Esophagus (tissue), 2 donors: ENCODE results near the gene COL25A1. TPM values are rescaled to one million over a fixed set of nuclear protein-coding genes. Genes with fewer than 3 reads are reported as not detected.
"Not testable (repeated sequence)": the region's sequence is repeated elsewhere in the genome, so short reads cannot be mapped to it uniquely, and the experiment has no call there.

Experiments
- H3K27ac ChIP-seq, 2 donors: one replicate each; pipeline ENCODE4 v1.5.1; 2013; ENCODE audit warnings: low read depth in 2 of 2, mild to moderate bottlenecking in 2 of 2, inconsistent platforms in 1 of 2, low read length in 1 of 2, moderate library complexity in 1 of 2
- H3K27me3 ChIP-seq, 2 donors: one replicate each; pipeline ENCODE4 v1.6.1; 2013; ENCODE audit warnings: low read length in 2 of 2, control low read depth in 1 of 2, mild to moderate bottlenecking in 1 of 2; ENCODE audit not compliant: insufficient read depth in 2 of 2, control insufficient read depth in 1 of 2
- H3K36me3 ChIP-seq, 2 donors: one replicate each; pipeline ENCODE4 v1.6.1; 2013; ENCODE audit warnings: low read length in 1 of 2; ENCODE audit not compliant: control insufficient read depth in 2 of 2, insufficient read depth in 2 of 2
- H3K4me1 ChIP-seq, 2 donors: one replicate each; pipeline ENCODE4 v1.6.1; 2013; ENCODE audit warnings: low read length in 1 of 2; ENCODE audit not compliant: control insufficient read depth in 2 of 2, insufficient read depth in 2 of 2
- H3K4me3 ChIP-seq, 2 donors: one replicate each; pipeline ENCODE4 v1.5.1; 2013; ENCODE audit warnings: low read length in 2 of 2, mild to moderate bottlenecking in 2 of 2, low read depth in 1 of 2, moderate library complexity in 1 of 2
- H3K9me3 ChIP-seq, 2 donors: one replicate each; pipeline ENCODE4 v1.6.1; 2013; ENCODE audit warnings: mild to moderate bottlenecking in 2 of 2, low read depth in 1 of 2, low read length in 1 of 2, moderate library complexity in 1 of 2; ENCODE audit not compliant: control insufficient read depth in 2 of 2, insufficient read depth in 1 of 2
- WGBS, 2 donors: extraction: QIAGEN DNeasy Blood & Tissue Kit; methylation state at CpG; one replicate each; pipeline ENCODE4 v1.1.7; 2013; 5-methylcytosine and 5-hydroxymethylcytosine counted together
- polyA plus RNA-seq, 2 donors: library from polyadenylated mRNA; stranded (reverse); fragments of 200-250 nt; gene quantifications; one replicate each; pipeline ENCODE4 v1.2.3, GENCODE V29; 2013
- donor health status: healthy with polysubstance abuse.
- donor health status: Bipolar disorder and iron deficiency.

The COL25A1 gene
- polyA plus RNA-seq, 2 donors: 0.02 to 0.06 TPM

DNA sequence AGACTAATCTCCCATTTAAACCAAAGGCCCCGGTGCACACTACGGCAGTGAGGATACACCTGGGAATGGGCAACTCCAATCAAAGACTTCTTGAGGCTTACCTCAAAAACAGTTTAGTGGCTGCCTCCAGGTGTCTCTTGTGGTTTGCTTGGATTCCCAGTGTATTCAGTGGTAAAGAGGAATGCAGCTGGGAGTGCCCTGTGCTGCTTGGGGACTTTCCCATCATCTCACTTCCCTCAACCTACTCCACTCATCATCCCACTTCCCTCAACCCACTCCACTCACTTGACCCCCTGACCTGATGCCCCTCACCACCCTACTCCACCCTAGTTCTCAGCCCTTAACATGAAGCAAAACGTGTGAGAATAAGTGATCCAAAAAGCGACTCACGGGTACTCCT is 362.3 kb downstream of the COL25A1 start:
- no peaks in the 10 kb centered on the region for H3K9me3 ChIP-seq
- H3K4me1 ChIP-seq: no peaks in the 10 kb centered on the region
- no peaks in the 10 kb centered on the region for H3K27me3 ChIP-seq
- no peaks in the 10 kb centered on the region for H3K36me3 ChIP-seq
- H3K4me3 ChIP-seq: no peak overlapping the region
- 71 to 78% methylated on average over 5 of the region's 5 CpGs for WGBS, 2 donors
- no peak overlapping the region for H3K27ac ChIP-seq

DNA sequence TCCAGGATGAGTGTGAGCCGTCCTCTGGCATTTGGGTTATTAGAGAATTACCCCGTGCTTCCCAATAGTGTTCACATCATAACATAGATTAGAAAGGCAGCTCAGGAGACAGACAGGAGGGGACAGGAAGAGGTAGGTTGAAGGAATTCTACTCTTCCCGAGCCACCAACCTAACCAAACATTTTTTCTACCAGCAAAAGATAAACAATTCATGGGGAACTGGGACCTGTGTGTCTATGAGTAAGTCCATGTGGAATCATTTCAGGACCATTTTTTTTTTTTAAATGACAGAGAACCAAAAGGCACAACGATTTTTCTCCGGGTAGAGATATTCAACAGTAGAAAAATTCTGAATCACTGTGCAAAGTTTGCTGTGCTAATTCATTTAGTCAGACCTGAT is 365.4 kb downstream of the COL25A1 start:
- Histone ChIP-seq H3K27me3 (no peaks in the 10 kb centered on the region), H3K9me3 (no peaks in the 10 kb centered on the region), H3K36me3 (no peaks in the 10 kb centered on the region), H3K4me1 (no peaks in the 10 kb centered on the region), H3K27ac (no peak overlapping the region), H3K4me3 (no peak overlapping the region)
- 72 to 74% methylated on average over 5 of the region's 5 CpGs for WGBS, 2 donors

DNA sequence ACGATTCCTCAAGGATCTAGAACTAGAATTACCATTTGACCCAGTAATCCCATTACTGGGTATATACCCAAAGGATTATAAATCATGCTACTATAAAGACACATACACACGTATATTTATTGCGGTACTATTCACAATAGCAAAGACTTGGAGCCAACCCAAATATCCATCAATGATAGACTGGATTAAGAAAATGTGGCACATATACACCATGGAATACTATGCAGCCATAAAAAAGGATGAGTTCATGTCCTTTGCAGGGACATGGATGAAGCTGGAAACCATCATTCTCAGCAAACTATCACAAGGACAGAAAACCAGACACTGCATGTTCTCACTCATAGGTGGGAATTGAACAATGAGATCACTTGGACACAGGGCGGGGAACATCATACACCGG is 368.5 kb downstream of the COL25A1 start:
- H3K27ac ChIP-seq, H3K9me3 ChIP-seq, H3K4me1 ChIP-seq, H3K36me3 ChIP-seq, H3K4me3 ChIP-seq, H3K27me3 ChIP-seq: not testable (repeated sequence)
- WGBS, 2 donors: 93% methylated on average over 5 of the region's 5 CpGs

DNA sequence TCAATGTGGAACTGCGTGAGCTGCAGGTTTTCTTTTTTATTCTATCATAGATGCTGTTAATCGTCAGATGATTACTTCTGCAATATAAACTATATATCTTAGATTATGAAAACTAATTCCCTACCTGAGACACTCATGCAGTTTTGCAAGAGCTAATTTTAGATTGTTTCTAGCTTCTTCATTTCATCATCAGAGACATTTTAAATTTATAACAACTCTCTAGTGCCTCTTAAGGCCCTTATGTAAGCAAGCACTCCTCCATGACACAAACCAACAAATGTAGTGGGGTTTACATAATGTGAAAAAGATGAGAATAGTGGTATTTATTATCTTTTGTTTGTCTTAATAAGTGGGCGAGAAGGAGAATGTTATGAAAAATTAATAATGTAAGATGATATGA is 369.4 kb downstream of the COL25A1 start:
- no peaks in the 10 kb centered on the region for H3K9me3 ChIP-seq
- H3K27ac ChIP-seq: no peak overlapping the region
- no peak overlapping the region for H3K4me3 ChIP-seq
- no peaks in the 10 kb centered on the region for H3K4me1 ChIP-seq
- H3K36me3 ChIP-seq: no peaks in the 10 kb centered on the region
- no peaks in the 10 kb centered on the region for H3K27me3 ChIP-seq
- 78 to 81% methylated on average over 3 of the region's 3 CpGs for WGBS, 2 donors

DNA sequence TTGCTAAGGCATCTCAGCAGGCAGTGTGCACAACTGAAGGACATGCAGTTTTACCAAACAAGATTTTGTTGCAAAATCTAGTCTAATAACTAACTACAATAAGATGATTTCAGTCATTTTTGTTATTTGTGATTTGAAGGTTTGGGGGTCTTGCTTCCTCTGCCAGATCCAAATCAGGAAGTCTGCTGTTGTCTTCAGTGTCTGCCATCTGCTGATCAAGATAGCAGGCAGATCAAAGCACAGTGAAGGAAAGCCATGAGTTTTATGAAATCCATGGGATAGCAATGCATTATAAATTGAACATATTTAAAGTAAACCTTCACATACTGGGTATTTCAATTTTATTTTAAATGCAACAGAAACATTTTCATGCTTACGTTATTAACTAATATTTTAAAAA is 370.5 kb downstream of the COL25A1 start:
- no peaks in the 10 kb centered on the region for H3K27me3 ChIP-seq
- no peaks in the 10 kb centered on the region for H3K36me3 ChIP-seq
- no peaks in the 10 kb centered on the region for H3K9me3 ChIP-seq
- no peak overlapping the region for H3K27ac ChIP-seq
- no peak overlapping the region for H3K4me3 ChIP-seq
- no peaks in the 10 kb centered on the region for H3K4me1 ChIP-seq
- WGBS, 2 donors: 93 to 98% methylated on average over 1 of the region's 1 CpG

DNA sequence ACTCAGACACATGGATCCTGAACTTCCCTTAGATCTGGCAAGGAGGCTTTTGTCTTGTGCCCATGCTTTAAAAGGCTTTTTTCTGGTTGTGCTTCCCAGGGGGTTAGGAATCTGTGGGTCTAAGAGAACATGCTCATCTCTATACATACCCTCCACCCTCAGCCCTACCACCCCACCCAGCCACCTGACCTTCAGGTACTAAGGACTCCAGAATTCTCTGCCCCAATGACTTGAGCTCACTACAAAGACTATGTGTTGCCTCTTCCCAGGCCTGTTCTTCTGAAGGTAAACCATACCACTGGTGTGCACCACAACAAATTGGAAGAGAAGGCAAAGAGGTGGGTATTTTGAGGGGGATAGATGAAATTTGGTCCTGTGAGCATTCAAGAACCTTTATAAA is 372.3 kb downstream of the COL25A1 start:
- Histone ChIP-seq H3K4me1 (no peaks in the 10 kb centered on the region), H3K9me3 (no peaks in the 10 kb centered on the region), H3K36me3 (no peaks in the 10 kb centered on the region), H3K27me3 (no peaks in the 10 kb centered on the region), H3K4me3 (no peak overlapping the region), H3K27ac (no peak overlapping the region)

DNA sequence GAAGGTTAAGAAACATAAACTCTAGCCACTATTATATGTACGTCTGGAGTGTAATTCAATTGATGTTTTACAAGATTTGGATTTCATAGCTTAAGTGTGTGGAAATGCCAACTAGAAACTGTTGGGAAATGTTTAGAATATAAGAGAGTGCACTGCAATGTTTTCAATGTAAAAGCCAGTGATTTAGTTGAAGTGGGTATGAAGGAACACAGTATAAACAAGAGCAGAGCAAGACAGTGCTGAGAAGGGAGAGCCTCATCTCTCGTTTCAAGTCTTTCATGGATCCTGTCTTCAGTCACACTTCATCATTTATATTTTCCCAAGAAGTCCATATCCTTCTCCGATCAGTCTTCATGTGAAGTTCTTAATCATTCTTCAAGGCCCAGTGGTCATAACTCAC is 375.7 kb downstream of the COL25A1 start:
- no peaks in the 10 kb centered on the region for H3K9me3 ChIP-seq
- H3K4me3 ChIP-seq: no peak overlapping the region
- WGBS, 2 donors: 80 to 82% methylated on average over 3 of the region's 3 CpGs
- no peaks in the 10 kb centered on the region for H3K4me1 ChIP-seq
- no peak overlapping the region for H3K27ac ChIP-seq
- no peaks in the 10 kb centered on the region for H3K27me3 ChIP-seq
- H3K36me3 ChIP-seq: no peaks in the 10 kb centered on the region

DNA sequence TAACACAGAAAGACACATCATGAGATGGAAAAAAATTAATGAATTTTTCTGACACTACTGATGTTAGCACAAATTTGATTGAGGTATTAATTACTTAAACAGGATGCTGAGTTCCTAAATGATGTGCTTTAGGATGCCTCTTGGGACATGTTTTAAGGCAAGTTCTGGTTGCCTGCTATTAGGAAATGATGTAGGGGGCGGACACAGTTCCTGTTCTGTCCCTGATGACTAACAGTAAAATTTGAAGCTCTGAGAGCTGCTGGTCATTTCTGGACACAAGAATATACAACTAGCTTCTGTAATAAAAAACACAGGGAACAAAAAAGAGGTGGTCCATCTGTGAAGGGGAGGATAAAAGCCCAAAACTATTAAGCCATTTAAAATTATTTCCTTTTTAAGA is 376.4 kb downstream of the COL25A1 start:
- H3K27me3 ChIP-seq: no peaks in the 10 kb centered on the region
- H3K9me3 ChIP-seq: no peaks in the 10 kb centered on the region
- H3K4me3 ChIP-seq: no peak overlapping the region
- WGBS, 2 donors: 80 to 83% methylated on average over 1 of the region's 1 CpG
- no peaks in the 10 kb centered on the region for H3K4me1 ChIP-seq
- no peaks in the 10 kb centered on the region for H3K36me3 ChIP-seq
- no peak overlapping the region for H3K27ac ChIP-seq

DNA sequence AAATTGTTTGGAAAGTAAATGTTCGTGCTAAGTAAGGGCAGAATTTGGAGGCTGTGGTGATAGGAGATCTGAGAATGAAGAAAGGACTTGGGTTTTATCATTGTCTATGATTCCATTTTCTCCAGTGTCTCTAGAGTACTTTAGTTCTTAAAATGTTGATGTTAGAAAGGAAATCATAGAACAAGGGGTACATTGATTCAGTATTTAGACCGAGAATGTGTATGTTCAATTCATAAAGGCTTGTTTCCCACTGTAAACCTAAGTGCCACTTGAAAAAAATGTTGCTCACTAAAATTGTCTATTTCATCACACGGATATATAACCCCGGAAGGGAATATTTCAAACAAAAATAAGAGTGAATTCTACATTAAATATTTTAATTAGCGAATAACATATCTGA is 380.3 kb downstream of the COL25A1 start:
- 88 to 89% methylated on average over 5 of the region's 5 CpGs for WGBS, 2 donors
- Histone ChIP-seq H3K9me3 (no peaks in the 10 kb centered on the region), H3K4me3 (no peak overlapping the region), H3K27me3 (no peaks in the 10 kb centered on the region), H3K36me3 (no peaks in the 10 kb centered on the region), H3K27ac (no peak overlapping the region), H3K4me1 (no peaks in the 10 kb centered on the region)

DNA sequence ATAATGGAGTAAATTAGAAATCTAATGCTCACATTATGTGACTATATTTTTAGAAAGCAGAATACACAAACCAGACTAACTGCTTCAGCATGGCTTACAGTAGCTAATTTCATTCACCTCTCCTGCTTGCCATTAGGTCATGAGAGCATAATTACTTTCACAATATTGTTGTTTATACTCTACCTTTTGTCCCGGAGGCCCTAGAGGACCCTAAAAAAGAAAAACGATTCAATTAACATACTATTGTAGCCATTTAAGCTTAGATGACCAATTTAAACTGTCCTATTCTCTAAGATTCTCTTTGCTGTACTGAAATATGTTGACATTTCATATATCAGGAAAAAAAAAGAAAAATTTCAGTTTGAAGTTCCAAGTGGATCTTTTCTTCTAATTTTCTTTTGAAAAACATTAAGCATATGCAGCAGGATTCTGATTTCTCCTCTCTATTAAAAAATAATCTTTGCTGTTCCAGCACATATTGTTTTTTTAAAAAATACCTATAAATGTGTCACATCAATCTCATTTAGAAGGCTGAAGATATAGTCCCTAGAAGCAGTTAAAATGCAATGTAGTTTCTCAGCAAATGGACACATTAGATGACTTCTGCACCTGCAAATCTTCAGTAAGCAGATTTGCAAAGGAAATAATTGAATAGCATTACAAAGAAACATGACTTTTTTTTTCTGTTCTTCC is 381.9 kb downstream of the COL25A1 start:
- WGBS, 2 donors: 52 to 64% methylated on average over 2 of the region's 2 CpGs
- H3K27me3 ChIP-seq: no peaks in the 10 kb centered on the region
- H3K36me3 ChIP-seq: no peaks in the 10 kb centered on the region
- H3K27ac ChIP-seq: no peak overlapping the region
- H3K9me3 ChIP-seq: no peaks in the 10 kb centered on the region
- H3K4me1 ChIP-seq: no peaks in the 10 kb centered on the region
- H3K4me3 ChIP-seq: no peak overlapping the region
